ENCODE data around the gene SIRT1.
"Not testable (repeated sequence)": the region's sequence is repeated elsewhere in the genome, so short reads cannot be mapped to it uniquely, and the experiment has no call there.

Gene SIRT1

GRCh38 chr10:67921065-67921464 is 36.6 kb downstream of the SIRT1 start:
- peaks cover 6% of the 10 kb centered on the region for H3K4me1 Mint-ChIP-seq
- no peak overlapping the region for H3K4me3 Mint-ChIP-seq
- H3K27me3 Mint-ChIP-seq = no peaks in the 10 kb centered on the region
- H3K9me3 Mint-ChIP-seq = no peaks in the 10 kb centered on the region
- H3K27ac Mint-ChIP-seq = no peak overlapping the region
- DNase-seq (no peak), ATAC-seq (no peak)

DNA sequence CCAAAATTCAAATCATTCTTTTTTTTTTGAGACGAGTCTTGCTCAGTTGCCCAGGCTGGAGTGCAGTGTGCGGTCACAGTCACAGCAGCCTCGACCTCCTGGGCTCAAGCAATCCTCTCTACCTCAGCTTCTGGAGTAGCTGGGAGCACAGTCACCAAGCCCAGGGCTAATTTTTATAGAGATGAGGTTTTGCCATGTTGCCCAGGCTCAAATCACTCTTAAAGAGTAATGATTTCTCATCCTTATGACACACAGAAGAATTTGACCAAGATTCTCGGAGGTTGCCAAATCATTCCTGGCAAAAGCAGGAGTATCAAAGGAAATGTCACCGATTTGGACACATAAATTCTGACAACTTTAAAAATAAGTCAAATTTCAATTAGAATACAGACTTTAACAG is 39.1 kb downstream of the SIRT1 start:
- Mint-ChIP-seq H3K9me3 (no peaks in the 10 kb centered on the region), H3K4me1 (peaks cover 1% of the 10 kb centered on the region), H3K27me3 (no peaks in the 10 kb centered on the region), H3K4me3 (no peak overlapping the region), H3K27ac (no peak overlapping the region)
- no peak for ATAC-seq
- no peak for DNase-seq

DNA sequence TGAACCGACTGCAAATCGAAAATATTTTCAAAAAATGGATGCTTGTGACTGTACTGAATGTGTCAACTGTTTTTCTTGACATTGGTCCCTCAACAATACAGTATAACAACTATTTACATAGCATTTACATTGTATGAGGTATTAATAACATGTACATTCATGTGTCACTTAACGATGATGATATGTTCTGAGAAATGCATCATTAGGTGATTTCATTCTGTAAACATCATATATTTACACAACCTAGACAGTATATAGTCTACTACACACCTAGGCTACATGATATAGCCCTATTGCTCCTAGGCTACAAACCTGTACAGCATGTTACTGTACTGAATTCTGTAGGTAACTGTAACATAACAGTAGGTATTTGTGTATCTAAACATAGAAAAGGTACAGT is 39.7 kb downstream of the SIRT1 start:
- Mint-ChIP-seq H3K27ac (no peak overlapping the region), H3K4me3 (no peak overlapping the region), H3K9me3 (no peaks in the 10 kb centered on the region), H3K4me1 (no peaks in the 10 kb centered on the region), H3K27me3 (no peaks in the 10 kb centered on the region)
- DNase-seq (no peak), ATAC-seq (no peak)

GRCh38 chr10:67925449-67926005 is 41.1 kb downstream of the SIRT1 start:
- Mint-ChIP-seq H3K27me3 (no peaks in the 10 kb centered on the region), H3K27ac (no peak overlapping the region), H3K4me1 (no peaks in the 10 kb centered on the region), H3K4me3 (no peak overlapping the region), H3K9me3 (no peaks in the 10 kb centered on the region)
- DNase-seq = no peak
- ATAC-seq = no peak

DNA sequence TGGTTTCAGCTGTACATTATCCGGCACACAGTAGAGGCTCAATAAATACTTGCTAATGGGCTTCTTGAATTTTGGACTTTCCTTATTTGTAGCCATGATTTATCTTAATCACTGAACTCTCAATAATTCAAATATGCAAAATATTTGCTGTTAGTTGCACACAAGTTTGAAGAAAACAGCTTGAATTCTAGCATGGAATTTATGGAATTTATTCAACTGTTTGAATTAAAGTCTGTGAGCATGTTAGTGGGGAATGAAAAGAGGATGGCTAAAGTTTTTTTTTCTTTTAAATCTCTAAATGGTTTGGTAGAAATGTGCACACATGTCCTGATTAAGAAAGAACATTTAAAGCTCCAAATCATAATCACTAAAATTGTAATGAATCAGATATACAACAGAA is 42.5 kb downstream of the SIRT1 start:
- H3K9me3 Mint-ChIP-seq = no peaks in the 10 kb centered on the region
- DNase-seq (no peak), ATAC-seq (no peak)
- H3K4me1 Mint-ChIP-seq = no peaks in the 10 kb centered on the region
- peak overlapping the region in 1 of 2 donors; percentile 17 for H3K27ac Mint-ChIP-seq
- H3K4me3 Mint-ChIP-seq = no peak overlapping the region
- H3K27me3 Mint-ChIP-seq = no peaks in the 10 kb centered on the region

GRCh38 chr10:67933199-67933598 is 48.7 kb downstream of the SIRT1 start:
- ATAC-seq (no peak), DNase-seq (no peak)
- Mint-ChIP-seq H3K4me1 (no peaks in the 10 kb centered on the region), H3K27ac (no peak overlapping the region), H3K9me3 (no peaks in the 10 kb centered on the region), H3K27me3 (no peaks in the 10 kb centered on the region), H3K4me3 (no peak overlapping the region)

DNA sequence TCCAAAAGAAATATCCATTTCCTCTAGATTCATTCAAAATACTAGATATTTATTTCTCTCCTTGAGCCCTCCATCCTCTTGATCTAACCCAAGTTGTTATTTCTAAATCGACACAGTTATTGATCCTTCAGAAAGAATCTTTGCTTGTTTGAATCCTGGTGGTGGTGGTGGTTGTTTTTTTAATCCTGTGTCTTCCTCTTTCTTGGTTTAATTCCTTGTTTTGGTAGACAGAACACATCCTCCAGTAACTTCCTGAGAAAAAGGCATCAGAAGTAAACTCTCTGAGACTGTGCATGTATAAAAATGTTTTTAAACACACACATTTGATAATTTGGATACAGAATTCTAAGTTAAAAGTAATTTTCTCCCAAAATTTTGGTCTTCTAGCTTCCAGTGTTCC is 49.9 kb downstream of the SIRT1 start:
- no peak overlapping the region for H3K4me3 Mint-ChIP-seq
- H3K27ac Mint-ChIP-seq = no peak overlapping the region
- no peak for DNase-seq
- H3K9me3 Mint-ChIP-seq = no peaks in the 10 kb centered on the region
- ATAC-seq = no peak
- H3K4me1 Mint-ChIP-seq = no peaks in the 10 kb centered on the region
- no peaks in the 10 kb centered on the region for H3K27me3 Mint-ChIP-seq

- Mint-ChIP-seq H3K4me3 (no peak overlapping the region), H3K4me1 (no peaks in the 10 kb centered on the region), H3K27me3 (no peaks in the 10 kb centered on the region), H3K9me3 (no peaks in the 10 kb centered on the region), H3K27ac (no peak overlapping the region)
- no peak for DNase-seq
- no peak for ATAC-seq
Observed at GRCh38 chr10:67935223-67935622, 50.8 kb downstream of the SIRT1 start.

DNA sequence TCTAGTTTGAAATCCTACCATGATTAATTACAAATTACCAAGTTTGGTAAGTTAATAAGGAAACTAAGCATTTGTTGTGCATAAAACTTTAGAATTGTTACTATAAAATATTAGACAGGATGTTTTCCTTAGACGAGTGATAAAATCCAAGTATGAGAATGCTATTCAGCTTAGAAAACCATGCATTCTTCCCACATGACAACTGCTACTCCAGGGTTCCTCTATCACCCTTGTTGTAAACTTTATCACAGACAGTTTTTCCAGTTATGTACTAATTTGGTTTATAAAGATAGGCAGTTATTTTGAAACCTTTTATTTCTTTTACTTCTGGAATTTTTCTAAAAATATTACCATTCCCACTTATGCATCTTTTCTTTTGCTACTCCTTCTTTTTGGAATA is 52.0 kb downstream of the SIRT1 start:
- H3K4me3 Mint-ChIP-seq = no peak overlapping the region
- H3K27ac Mint-ChIP-seq = no peak overlapping the region
- no peak for ATAC-seq
- no peaks in the 10 kb centered on the region for H3K27me3 Mint-ChIP-seq
- H3K4me1 Mint-ChIP-seq = no peaks in the 10 kb centered on the region
- H3K9me3 Mint-ChIP-seq = no peaks in the 10 kb centered on the region
- DNase-seq = no peak

- H3K27me3 Mint-ChIP-seq = no peaks in the 10 kb centered on the region
- DNase-seq (no peak), ATAC-seq (no peak)
- no peak overlapping the region for H3K4me3 Mint-ChIP-seq
- peaks cover 6 to 10% of the 10 kb centered on the region in 2 donors for H3K9me3 Mint-ChIP-seq
- H3K27ac Mint-ChIP-seq = peak overlapping the region in 1 of 2 donors; percentile 57
- peaks cover 6% of the 10 kb centered on the region for H3K4me1 Mint-ChIP-seq
Observed at GRCh38 chr10:67943917-67944316, 59.5 kb downstream of the SIRT1 start.

DNA sequence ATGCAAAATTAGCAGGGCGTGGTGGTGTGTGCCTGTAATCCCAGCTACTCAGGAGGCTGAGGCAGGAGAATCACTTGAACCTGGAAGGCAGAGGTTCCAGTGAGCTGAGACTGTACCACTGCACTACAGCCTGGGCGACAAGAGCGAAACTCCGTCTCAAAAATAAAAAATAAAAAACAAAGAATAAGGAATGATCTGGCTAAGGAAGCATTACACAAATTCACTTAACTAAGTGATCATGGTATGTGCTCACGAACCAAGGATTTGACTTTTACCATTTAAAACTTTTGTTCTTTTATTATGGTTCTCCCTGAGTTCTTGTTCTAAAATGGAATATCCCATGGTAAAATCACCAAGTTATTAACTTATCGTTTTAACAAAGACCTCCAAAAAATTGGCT is 71.2 kb downstream of the SIRT1 start:
- Mint-ChIP-seq H3K27me3 (no peaks in the 10 kb centered on the region), H3K4me1 (no peaks in the 10 kb centered on the region), H3K9me3 (peaks cover 0 to 6% of the 10 kb centered on the region in 2 donors), H3K27ac (no peak overlapping the region), H3K4me3 (no peak overlapping the region)
- ATAC-seq (no peak), DNase-seq (no peak)

- no peaks in the 10 kb centered on the region for H3K9me3 Mint-ChIP-seq
- no peak for DNase-seq
- ATAC-seq = no peak
- H3K27me3 Mint-ChIP-seq = no peaks in the 10 kb centered on the region
- H3K4me3 Mint-ChIP-seq = no peak overlapping the region
- no peaks in the 10 kb centered on the region for H3K4me1 Mint-ChIP-seq
- peak overlapping the region in 1 of 2 donors; percentile 12 for H3K27ac Mint-ChIP-seq
Observed at GRCh38 chr10:67959839-67960476, 75.5 kb downstream of the SIRT1 start.

DNA sequence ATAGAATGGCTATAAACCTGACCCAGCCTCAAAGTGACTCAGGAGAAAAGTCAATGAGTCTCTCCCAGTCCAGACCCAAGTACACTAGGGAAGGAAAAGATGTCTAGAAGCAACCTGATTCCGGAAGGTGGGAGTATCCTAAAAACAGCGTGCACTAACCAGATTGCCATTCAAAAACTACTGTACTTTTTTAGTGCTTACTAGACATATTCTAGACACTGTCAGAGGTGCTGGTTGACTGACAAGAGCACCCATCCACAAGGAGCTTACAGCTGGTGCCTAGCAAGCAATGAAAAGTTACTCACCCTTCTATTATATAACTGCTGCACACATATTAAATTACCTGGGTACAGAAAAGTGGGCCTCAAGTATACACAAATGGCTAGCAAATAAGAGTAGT is 81.0 kb downstream of the SIRT1 start:
- DNase-seq (no peak), ATAC-seq (no peak)
- Mint-ChIP-seq H3K9me3 (no peaks in the 10 kb centered on the region), H3K4me1 (no peaks in the 10 kb centered on the region), H3K27me3 (no peaks in the 10 kb centered on the region), H3K27ac (no peak overlapping the region), H3K4me3 (no peak overlapping the region)

DNA sequence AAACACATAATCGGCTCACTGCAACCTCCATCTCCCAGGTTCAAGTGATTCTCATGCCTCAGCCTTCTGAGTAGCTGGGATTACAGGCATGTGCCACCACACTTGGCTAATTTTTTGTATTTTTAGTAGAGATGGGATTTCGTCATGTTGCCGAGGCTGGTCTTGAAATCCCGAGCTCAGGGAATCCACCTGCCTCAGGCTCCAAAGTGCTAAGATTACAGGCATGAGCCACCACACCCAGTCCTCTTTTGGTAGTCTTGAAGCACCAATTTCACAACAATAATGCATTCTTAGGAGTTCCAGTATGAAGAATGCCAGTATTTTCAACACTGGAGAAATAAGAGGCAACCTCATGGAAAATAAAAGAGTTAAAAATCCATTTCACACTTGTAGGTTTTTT is 81.6 kb downstream of the SIRT1 start:
- not testable (repeated sequence) for H3K9me3 Mint-ChIP-seq, H3K4me1 Mint-ChIP-seq, H3K27me3 Mint-ChIP-seq, H3K4me3 Mint-ChIP-seq, DNase-seq, ATAC-seq, H3K27ac Mint-ChIP-seq

Data from stimulated activated naive CD8-positive, alpha-beta T cell treated with anti-CD3 and anti-CD28 coated beads, Interleukin-15, amount 100 ng/mL, for 72 hours (primary cell).